Panc1 (cell line): ENCODE results near the gene GRID1. TPM values are rescaled to one million over a fixed set of nuclear protein-coding genes. Genes with fewer than 3 reads are reported as not detected.

ENCODE experiments used
- ATAC-seq: fragments of 200-7000 bp; cut with Tn5 transposase; 2 replicates; pipeline ENCODE4 v1.9.1; 2020; ENCODE audit warnings: mild to moderate bottlenecking, moderate library complexity
- BruUV-seq: library from RNA; stranded (reverse); fragments of 400-500 nt; replicated peaks from 2 replicates; lab custom pipeline; 2021; lab: Mats Ljungman, UMichigan
- CTCF ChIA-PET: fragments of 300-600 bp; sonication (Branson Sonifier 250); formaldehyde crosslinking; loops from one replicate; lab custom pipeline; 2022; ENCODE audit warnings: antibody characterized with exemption; lab: Charles Lee
- POLR2A ChIA-PET: fragments of 300-600 bp; sonication (Branson Sonifier 250); formaldehyde crosslinking; loops from one replicate; lab custom pipeline; 2022; ENCODE audit warnings: antibody characterized with exemption; lab: Charles Lee
- DNase-seq: peaks from one replicate; pipeline ENCODE4 v3.0.0-alpha.2; 2010; ENCODE audit warnings: low read depth, low spot score
- H3K27ac ChIP-seq: 2 replicates; pipeline ENCODE4 v1.5.1; 2011; ENCODE audit warnings: mild to moderate bottlenecking, low read length, inconsistent platforms
- H3K27me3 ChIP-seq: fragments of 200-500 bp; sonication (Bioruptor generic); 2 replicates; pipeline ENCODE4 v1.6.0; 2014; ENCODE audit warnings: low read length, inconsistent platforms; ENCODE audit not compliant: control insufficient read depth, insufficient read depth
- H3K36me3 ChIP-seq: fragments of 200-500 bp; sonication (Bioruptor generic); 2 replicates; pipeline ENCODE4 v1.5.1; 2014; ENCODE audit warnings: inconsistent platforms, mild to moderate bottlenecking, low read length, moderate library complexity; ENCODE audit not compliant: control insufficient read depth, insufficient read depth
- H3K4me1 ChIP-seq: 2 replicates; pipeline ENCODE4 v1.5.1; 2011; ENCODE audit warnings: inconsistent platforms, mild to moderate bottlenecking, low read length, moderate library complexity; ENCODE audit not compliant: control insufficient read depth, insufficient read depth
- H3K4me3 ChIP-seq, 2 experiments: 2 replicates each; pipeline ENCODE4 v1.5.1; 2011 to 2012; ENCODE audit warnings: low read depth in 2 of 2, low read length in 2 of 2, mild to moderate bottlenecking in 2 of 2, inconsistent platforms in 1 of 2, moderate library complexity in 1 of 2
- H3K9me3 ChIP-seq: fragments of 200-500 bp; sonication (Bioruptor generic); 2 replicates; pipeline ENCODE4 v1.5.1; 2014; ENCODE audit warnings: low read depth, mild to moderate bottlenecking, inconsistent platforms, low read length, moderate library complexity; ENCODE audit not compliant: control insufficient read depth, insufficient read depth
- CTCF ChIP-seq: fragments of 450-650 bp; IDR thresholded peaks from 2 replicates; pipeline ENCODE4 v1.5.1; 2017; ENCODE audit warnings: mild to moderate bottlenecking
- POLR2AphosphoS5 ChIP-seq: IDR thresholded peaks from 2 replicates; pipeline ENCODE4 v1.6.1; 2012; ENCODE audit warnings: mild to moderate bottlenecking, low read depth, low read length, moderate library complexity
- REST ChIP-seq, 2 experiments: IDR thresholded peaks; 2 replicates each; pipeline ENCODE4 v1.6.1; 2011 to 2012; ENCODE audit warnings: low read depth in 2 of 2, control low read depth in 1 of 2, low read length in 1 of 2, mild to moderate bottlenecking in 1 of 2, moderate library complexity in 1 of 2; ENCODE audit not compliant: insufficient read depth in 1 of 2
- SIN3A ChIP-seq: IDR thresholded peaks from 2 replicates; pipeline ENCODE4 v1.6.1; 2012; ENCODE audit warnings: low read depth, mild to moderate bottlenecking, low read length, moderate library complexity, borderline replicate concordance; ENCODE audit not compliant: insufficient read depth
- TCF7L2 ChIP-seq: IDR thresholded peaks from 2 replicates; pipeline ENCODE4 v1.6.1; 2011; ENCODE audit warnings: mild to moderate bottlenecking, low read depth, low read length, inconsistent platforms
- in situ Hi-C: cut with HindIII; loops from 2 replicates; pipeline ENCODE4 v1.10.0; 2016; ENCODE audit warnings: low sequenced_read_pairs, low pct_unique_long_range_greater_than_20kb
- intact Hi-C: fragments of 100-400 bp; cut with micrococcal nuclease; formaldehyde crosslinking; loops from one replicate; pipeline ENCODE4 v1.10.0; 2022; ENCODE audit not compliant: unreplicated experiment
- total RNA-seq: library from RNA; stranded (reverse); gene quantifications from one replicate; pipeline ENCODE4 v1.2.1, GENCODE V29; 2021; ENCODE audit not compliant: unreplicated experiment

Gene GRID1
- total RNA-seq, 1 experiment from 2014 or later = 2.3 TPM

GRCh38 chr10:85638797-85639196 lies 727.8 kb downstream of the GRID1 start:
- Histone ChIP-seq H3K4me3 (no peak overlapping the region), H3K27ac (peak overlapping the region; percentile 64; the same call in 1 of the 2 replicates), H3K4me1 (peaks cover 35% of the 10 kb centered on the region), H3K36me3 (no peaks in the 10 kb centered on the region), H3K9me3 (peaks cover 5% of the 10 kb centered on the region; the same call in 1 of the 2 replicates), H3K27me3 (no peaks in the 10 kb centered on the region)
- in situ Hi-C loops = no loop called here
- TF ChIP-seq POLR2AphosphoS5 (no peak), CTCF (no peak), SIN3A (no peak), REST (IDR thresholded peaks at IDR 0.05; ENCODE audit: insufficient read depth in 1 of 2, low read depth in 2 of 2, low read length in 1 of 2) (no peak), TCF7L2 (no peak)
- no TSS peak for BruUV-seq
- CTCF ChIA-PET = no interaction called here
- POLR2A ChIA-PET = no interaction called here
- DNase-seq (no peak), ATAC-seq (no peak)
- intact Hi-C loops = no loop called here

- peak; percentile 53; the same call in 1 of the 2 replicates for ATAC-seq
- POLR2A ChIA-PET = no interaction called here
- Histone ChIP-seq H3K36me3 (no peaks in the 10 kb centered on the region), H3K27me3 (no peaks in the 10 kb centered on the region), H3K27ac (no peak overlapping the region), H3K4me1 (peaks cover 5% of the 10 kb centered on the region), H3K4me3 (no peak overlapping the region), H3K9me3 (peaks cover 2% of the 10 kb centered on the region; the same call in 1 of the 2 replicates)
- in situ Hi-C loops (no loop called here), intact Hi-C loops (no loop called here)
- DNase-seq = no peak
- CTCF ChIA-PET = no interaction called here
- no peak for TF ChIP-seq REST (IDR thresholded peaks at IDR 0.05; ENCODE audit: insufficient read depth in 1 of 2, low read depth in 2 of 2, low read length in 1 of 2)
- TF ChIP-seq TCF7L2 = no peak
- no peak for TF ChIP-seq SIN3A
- TF ChIP-seq POLR2AphosphoS5 = no peak
- no peak for TF ChIP-seq CTCF
- no TSS peak for BruUV-seq
Measured at GRCh38 chr10:85635650-85636049, 730.9 kb downstream of the GRID1 start.
